ENCODE data around the gene EOGT. TPM values are rescaled to one million over a fixed set of nuclear protein-coding genes. Genes with fewer than 3 reads are reported as not detected.

The EOGT gene
- total and polyA plus RNA-seq, 7 donors: 10.2 to 33.0 (median 13.9) TPM

- DNase-seq (no peak), ATAC-seq (no peak)
- H3K4me3 ChIP-seq: no peak overlapping the region
- no peak overlapping the region for H3K27ac ChIP-seq
- no peak for TF ChIP-seq CTCF (IDR thresholded peaks at IDR 0.05)
- intact Hi-C loops (cut with DNase I): no loop called here
- no peaks in the 10 kb centered on the region for H3K9me3 ChIP-seq
- no peaks in the 10 kb centered on the region for H3K27me3 ChIP-seq (ENCODE audit: insufficient read depth in 3 of 3, low read length in 2 of 3)
- H3K4me1 ChIP-seq: peaks cover 26% of the 10 kb centered on the region
- 26 to 42% (median 35%) methylated on average over 2 of the region's 2 CpGs for WGBS, 3 donors
- H3K36me3 ChIP-seq (ENCODE audit: insufficient read depth in 1 of 2, low read depth in 1 of 2): peaks cover 5 to 69% of the 10 kb centered on the region in 2 donors
Observed at GRCh38 chr3:69008980-69009379, 4.5 kb downstream of the EOGT start.

- WGBS, 3 donors: 81 to 85% (median 85%) methylated on average over 5 of the region's 5 CpGs
- peaks cover 21% of the 10 kb centered on the region for H3K4me1 ChIP-seq
- H3K27ac ChIP-seq: no peak overlapping the region
- ATAC-seq: peak in 1 of 4 donors; percentile 36
- no peak for TF ChIP-seq CTCF (IDR thresholded peaks at IDR 0.05)
- no peaks in the 10 kb centered on the region for H3K9me3 ChIP-seq
- H3K27me3 ChIP-seq (ENCODE audit: insufficient read depth in 3 of 3, low read length in 2 of 3): no peaks in the 10 kb centered on the region
- no peak overlapping the region for H3K4me3 ChIP-seq
- peaks cover 13 to 96% of the 10 kb centered on the region in 2 donors for H3K36me3 ChIP-seq (ENCODE audit: insufficient read depth in 1 of 2, low read depth in 1 of 2)
- no peak for DNase-seq
- intact Hi-C loops (cut with DNase I): no loop called here
Observed at GRCh38 chr3:69005791-69006482, 7.5 kb downstream of the EOGT start.

GRCh38 chr3:69005071-69005790, 8.3 kb downstream of the EOGT start:
- Histone ChIP-seq H3K9me3 (no peaks in the 10 kb centered on the region), H3K27me3 (ENCODE audit: insufficient read depth in 3 of 3, low read length in 2 of 3) (no peaks in the 10 kb centered on the region), H3K4me3 (no peak overlapping the region), H3K27ac (no peak overlapping the region), H3K4me1 (peaks cover 15% of the 10 kb centered on the region), H3K36me3 (ENCODE audit: insufficient read depth in 1 of 2, low read depth in 1 of 2) (peaks cover 13 to 96% of the 10 kb centered on the region in 2 donors)
- peak in 1 of 4 donors; percentile 50 for ATAC-seq
- TF ChIP-seq CTCF (IDR thresholded peaks at IDR 0.05): no peak
- DNase-seq: no peak
- intact Hi-C loops (cut with DNase I): no loop called here
- WGBS, 3 donors: 76 to 83% (median 80%) methylated on average over 6 of the region's 6 CpGs

GRCh38 chr3:69004138-69004537, 9.3 kb downstream of the EOGT start:
- 67 to 78% (median 72%) methylated on average over 9 of the region's 9 CpGs for WGBS, 3 donors
- H3K27ac ChIP-seq: no peak overlapping the region
- no peaks in the 10 kb centered on the region for H3K9me3 ChIP-seq
- H3K27me3 ChIP-seq (ENCODE audit: insufficient read depth in 3 of 3, low read length in 2 of 3): no peaks in the 10 kb centered on the region
- H3K4me3 ChIP-seq: no peak overlapping the region
- H3K36me3 ChIP-seq (ENCODE audit: insufficient read depth in 1 of 2, low read depth in 1 of 2): peaks cover 18 to 98% of the 10 kb centered on the region in 2 donors
- intact Hi-C loops (cut with DNase I): no loop called here
- no peak for TF ChIP-seq CTCF (IDR thresholded peaks at IDR 0.05)
- ATAC-seq (no peak), DNase-seq (no peak)
- H3K4me1 ChIP-seq: peaks cover 4% of the 10 kb centered on the region
